HepG2 (cell line): ENCODE data around the gene ZNF382. TPM values are rescaled to one million over a fixed set of nuclear protein-coding genes. Genes with fewer than 3 reads are reported as not detected.

ENCODE experiments used
- AKNA ChIP-seq: sonication (generic); formaldehyde crosslinking; IDR thresholded peaks from 2 replicates; pipeline ENCODE4 v1.4.0; 2020; ENCODE audit warnings: missing genetic modification reagents, borderline replicate concordance
- CSRNP2 ChIP-seq: sonication (generic); formaldehyde crosslinking; conservative IDR thresholded peaks from 2 replicates; pipeline ENCODE4 v1.8.0; 2022; ENCODE audit warnings: low read depth, missing genetic modification reagents
- FOXO4 ChIP-seq: sonication (generic); formaldehyde crosslinking; conservative IDR thresholded peaks from 2 replicates; pipeline ENCODE4 v1.8.1; 2023; ENCODE audit warnings: missing genetic modification reagents
- HMGXB4 ChIP-seq, 2 experiments: sonication (generic) in 1 of 2; formaldehyde crosslinking in 1 of 2; IDR thresholded peaks; 2 replicates each; pipeline versions ENCODE4 v1.4.0 to v1.6.1; 2018 to 2020; ENCODE audit warnings: missing genetic modification reagents in 2 of 2, borderline replicate concordance in 1 of 2, low read depth in 1 of 2, mild to moderate bottlenecking in 1 of 2, missing biosample characterization in 1 of 2
- MTA3 ChIP-seq: sonication (generic); formaldehyde crosslinking; IDR thresholded peaks from 2 replicates; pipeline ENCODE4 v1.4.0; 2020; ENCODE audit warnings: missing genetic modification reagents
- NCOA1 ChIP-seq: sonication (generic); formaldehyde crosslinking; IDR thresholded peaks from 2 replicates; pipeline ENCODE4 v1.9.0; 2021; ENCODE audit warnings: missing genetic modification reagents
- NFIB ChIP-seq: sonication (generic); formaldehyde crosslinking; IDR thresholded peaks from 2 replicates; pipeline ENCODE4 v1.9.0; 2021; ENCODE audit warnings: missing genetic modification reagents, mild to moderate bottlenecking, borderline replicate concordance
- PATZ1 ChIP-seq: sonication (generic); formaldehyde crosslinking; IDR thresholded peaks from 2 replicates; pipeline ENCODE4 v1.4.0; 2020; ENCODE audit warnings: missing genetic modification reagents
- SIX4 ChIP-seq: sonication (generic); formaldehyde crosslinking; IDR thresholded peaks from 2 replicates; pipeline ENCODE4 v1.4.0; 2020; ENCODE audit warnings: missing genetic modification reagents
- SMAD1 ChIP-seq: sonication (generic); formaldehyde crosslinking; IDR thresholded peaks from 2 replicates; pipeline ENCODE4 v1.4.0; 2020; ENCODE audit warnings: missing genetic modification reagents, low read depth, mild to moderate bottlenecking, borderline replicate concordance
- ZNF317 ChIP-seq: sonication (generic); formaldehyde crosslinking; IDR thresholded peaks from 2 replicates; pipeline ENCODE4 v1.5.0; 2020; ENCODE audit warnings: mild to moderate bottlenecking, missing genetic modification reagents
- ZNF549 ChIP-seq: sonication (generic); formaldehyde crosslinking; IDR thresholded peaks from 2 replicates; pipeline ENCODE4 v1.5.0; 2020; ENCODE audit warnings: missing genetic modification reagents
- ZNF616 ChIP-seq: sonication (generic); formaldehyde crosslinking; IDR thresholded peaks from 2 replicates; pipeline ENCODE4 v1.5.0; 2020; ENCODE audit warnings: low read depth, mild to moderate bottlenecking, missing genetic modification reagents
- ZNF75D ChIP-seq: sonication (generic); formaldehyde crosslinking; IDR thresholded peaks from 2 replicates; pipeline ENCODE4 v1.8.1; 2023; ENCODE audit warnings: missing genetic modification reagents, mild to moderate bottlenecking, borderline replicate concordance
- ZSCAN21 ChIP-seq: sonication (generic); formaldehyde crosslinking; IDR thresholded peaks from 2 replicates; pipeline ENCODE4 v1.8.0; 2022; ENCODE audit warnings: mild to moderate bottlenecking, missing genetic modification reagents, moderate library complexity, borderline replicate concordance
- polyA plus RNA-seq, 8 experiments: library from polyadenylated mRNA; depleted of rRNA in 3 of 8; stranded (reverse) in 7 of 8; unstranded in 1 of 8; fragments of >200 nt; fragmentation: Illumina TruSeq in 4 of 8; extraction: Trizol in 4 of 8; gene quantifications; 2 replicates each; pipeline versions ENCODE4 v1.2.1 to v1.2.3, GENCODE V29; 2011 to 2016; ENCODE audit warnings: low read depth in 4 of 8, missing spikeins in 1 of 8, mixed read lengths in 1 of 8; ENCODE audit not compliant: insufficient read depth in 1 of 8
- total RNA-seq, 5 experiments: library from RNA; depleted of rRNA; stranded (reverse); fragments of >200 nt; fragmentation: Illumina TruSeq; extraction: Trizol; gene quantifications; 2 replicates each; pipeline ENCODE4 v1.2.3, GENCODE V29; 2016; ENCODE audit warnings: low read depth in 1 of 5
- TF ChIP-seq, protein P1 (sequence below): IDR thresholded peaks from 2 replicates; pipeline ENCODE4 v1.6.1; 2016; ENCODE audit warnings: low read depth, control low read depth

The ZNF382 gene
- total and polyA plus RNA-seq, 2 of the 13 experiments (the other 11 are each of a cell fraction or from before 2014, with no cell fraction given) = 2.3 to 6.8 TPM

GRCh38 chr19:36604656-36605100 lies 435 bp upstream of the ZNF382 start (continued):
- peak; percentile 93 for TF ChIP-seq PATZ1 (CRISPR knock-in tag)
- no peak for TF ChIP-seq CSRNP2 (CRISPR knock-in tag)
- TF ChIP-seq MTA3 (CRISPR knock-in tag) = no peak
- TF ChIP-seq NFIB = no peak
- TF ChIP-seq, protein P1, sequence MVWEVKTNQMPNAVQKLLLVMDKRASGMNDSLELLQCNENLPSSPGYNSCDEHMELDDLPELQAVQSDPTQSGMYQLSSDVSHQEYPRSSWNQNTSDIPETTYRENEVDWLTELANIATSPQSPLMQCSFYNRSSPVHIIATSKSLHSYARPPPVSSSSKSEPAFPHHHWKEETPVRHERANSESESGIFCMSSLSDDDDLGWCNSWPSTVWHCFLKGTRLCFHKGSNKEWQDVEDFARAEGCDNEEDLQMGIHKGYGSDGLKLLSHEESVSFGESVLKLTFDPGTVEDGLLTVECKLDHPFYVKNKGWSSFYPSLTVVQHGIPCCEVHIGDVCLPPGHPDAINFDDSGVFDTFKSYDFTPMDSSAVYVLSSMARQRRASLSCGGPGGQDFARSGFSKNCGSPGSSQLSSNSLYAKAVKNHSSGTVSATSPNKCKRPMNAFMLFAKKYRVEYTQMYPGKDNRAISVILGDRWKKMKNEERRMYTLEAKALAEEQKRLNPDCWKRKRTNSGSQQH (CRISPR knock-in tag) = peak; percentile 70; the same call in 1 of the 2 replicates
- no peak for TF ChIP-seq ZNF317 (CRISPR knock-in tag)
- TF ChIP-seq HMGXB4 (CRISPR knock-in tag; IDR thresholded peaks at IDR 0.05; ENCODE audit: borderline replicate concordance in 1 of 2, low read depth in 1 of 2) = no peak
- TF ChIP-seq NCOA1 (CRISPR knock-in tag) = no peak
- no peak for TF ChIP-seq FOXO4 (CRISPR knock-in tag)
- TF ChIP-seq SMAD1 (CRISPR knock-in tag) = no peak
- TF ChIP-seq AKNA = no peak
- TF ChIP-seq ZNF616 (CRISPR knock-in tag) = no peak
- TF ChIP-seq ZNF75D (CRISPR knock-in tag) = no peak
- TF ChIP-seq ZSCAN21 (CRISPR knock-in tag) = no peak; the same call in 1 of the 2 replicates
- TF ChIP-seq ZNF549 (CRISPR knock-in tag) = no peak
- no peak for TF ChIP-seq SIX4 (CRISPR knock-in tag)
